Measurements from ENCODE around the gene C17orf67. TPM values are rescaled to one million over a fixed set of nuclear protein-coding genes. Genes with fewer than 3 reads are reported as not detected.

C17orf67 gene
- total and polyA plus RNA-seq, 4 donors: 0.64 to 2.8 (median 1.7) TPM

DNA sequence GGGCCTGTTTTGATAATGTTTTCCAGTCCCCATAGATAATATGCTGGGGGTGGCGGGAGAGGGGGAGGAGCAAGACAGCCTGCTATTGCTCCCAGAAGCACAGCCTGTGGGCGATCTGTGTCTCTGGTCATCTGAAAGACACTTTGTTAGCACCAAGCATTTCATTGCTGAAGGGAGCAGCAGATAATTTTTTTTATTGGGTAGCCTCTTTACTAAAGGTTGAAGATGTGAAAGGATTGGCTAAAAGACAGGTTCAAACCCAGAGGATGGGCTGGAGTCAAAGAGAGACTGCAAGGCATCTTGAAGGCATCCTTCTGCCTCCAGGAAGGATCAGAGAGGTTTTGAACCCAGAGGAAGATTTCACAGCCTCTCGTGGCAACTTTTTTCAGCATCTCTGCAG, 60.6 kb downstream of the C17orf67 start:
- H3K9me3 ChIP-seq (ENCODE audit: control insufficient read depth in 4 of 4, insufficient read depth in 3 of 4, low read length in 3 of 4): peaks cover 0 to 3% (median 0%) of the 10 kb centered on the region in 4 donors
- no peaks in the 10 kb centered on the region for H3K36me3 ChIP-seq (ENCODE audit: control insufficient read depth in 4 of 4, insufficient read depth in 4 of 4, low read length in 4 of 4)
- no peak for ATAC-seq (ENCODE audit: insufficient read depth, low FRiP score)
- H3K4me3 ChIP-seq: no peak overlapping the region
- no peak overlapping the region for H3K27ac ChIP-seq (ENCODE audit: low read depth in 1 of 2, low read length in 1 of 2)
- H3K9ac ChIP-seq (ENCODE audit: insufficient read depth in 1 of 2, low read length in 2 of 2): no peak overlapping the region
- no peak for DNase-seq
- 88 to 91% methylated on average over 3 of the region's 3 CpGs for WGBS, 2 donors
- H3K27me3 ChIP-seq (ENCODE audit: control insufficient read depth in 3 of 3, insufficient read depth in 3 of 3, low read length in 2 of 3): no peaks in the 10 kb centered on the region
- TF ChIP-seq, protein P1, sequence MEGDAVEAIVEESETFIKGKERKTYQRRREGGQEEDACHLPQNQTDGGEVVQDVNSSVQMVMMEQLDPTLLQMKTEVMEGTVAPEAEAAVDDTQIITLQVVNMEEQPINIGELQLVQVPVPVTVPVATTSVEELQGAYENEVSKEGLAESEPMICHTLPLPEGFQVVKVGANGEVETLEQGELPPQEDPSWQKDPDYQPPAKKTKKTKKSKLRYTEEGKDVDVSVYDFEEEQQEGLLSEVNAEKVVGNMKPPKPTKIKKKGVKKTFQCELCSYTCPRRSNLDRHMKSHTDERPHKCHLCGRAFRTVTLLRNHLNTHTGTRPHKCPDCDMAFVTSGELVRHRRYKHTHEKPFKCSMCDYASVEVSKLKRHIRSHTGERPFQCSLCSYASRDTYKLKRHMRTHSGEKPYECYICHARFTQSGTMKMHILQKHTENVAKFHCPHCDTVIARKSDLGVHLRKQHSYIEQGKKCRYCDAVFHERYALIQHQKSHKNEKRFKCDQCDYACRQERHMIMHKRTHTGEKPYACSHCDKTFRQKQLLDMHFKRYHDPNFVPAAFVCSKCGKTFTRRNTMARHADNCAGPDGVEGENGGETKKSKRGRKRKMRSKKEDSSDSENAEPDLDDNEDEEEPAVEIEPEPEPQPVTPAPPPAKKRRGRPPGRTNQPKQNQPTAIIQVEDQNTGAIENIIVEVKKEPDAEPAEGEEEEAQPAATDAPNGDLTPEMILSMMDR (IDR thresholded peaks at IDR 0.05; ENCODE audit: control extremely low read depth, extremely low read depth): no peak
- peaks cover 0 to 7% (median 0%) of the 10 kb centered on the region in 5 donors for H3K4me1 ChIP-seq (ENCODE audit: control insufficient read depth in 5 of 5, insufficient read depth in 5 of 5, low read length in 5 of 5)

DNA sequence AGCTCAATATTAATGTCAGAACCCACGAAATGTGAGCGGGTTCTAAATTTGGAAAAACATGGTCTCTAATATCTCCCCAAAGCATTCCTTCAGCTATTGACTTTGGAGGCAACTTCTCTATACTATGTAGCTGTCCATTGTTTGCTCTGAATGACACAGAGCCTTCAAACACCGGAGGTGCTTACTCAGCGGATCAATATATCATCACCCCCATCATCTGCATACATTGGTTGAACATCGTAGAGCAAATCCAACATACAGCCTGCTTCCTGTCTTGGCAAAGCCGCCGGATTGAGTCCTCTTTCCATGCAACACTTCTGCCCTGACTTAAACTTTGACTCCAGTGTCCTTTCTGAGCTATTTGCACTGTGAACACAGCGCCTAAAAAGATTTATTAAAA, 61.3 kb downstream of the C17orf67 start:
- DNase-seq: no peak
- Histone ChIP-seq H3K4me1 (ENCODE audit: control insufficient read depth in 5 of 5, insufficient read depth in 5 of 5, low read length in 5 of 5) (peaks cover 0 to 7% (median 0%) of the 10 kb centered on the region in 5 donors), H3K4me3 (no peak overlapping the region), H3K9me3 (ENCODE audit: control insufficient read depth in 4 of 4, insufficient read depth in 3 of 4, low read length in 3 of 4) (peaks cover 0 to 3% (median 0%) of the 10 kb centered on the region in 4 donors), H3K27me3 (ENCODE audit: control insufficient read depth in 3 of 3, insufficient read depth in 3 of 3, low read length in 2 of 3) (no peaks in the 10 kb centered on the region), H3K36me3 (ENCODE audit: control insufficient read depth in 4 of 4, insufficient read depth in 4 of 4, low read length in 4 of 4) (no peaks in the 10 kb centered on the region), H3K27ac (ENCODE audit: low read depth in 1 of 2, low read length in 1 of 2) (no peak overlapping the region), H3K9ac (ENCODE audit: insufficient read depth in 1 of 2, low read length in 2 of 2) (no peak overlapping the region)
- WGBS, 2 donors: 67 to 79% methylated on average over 8 of the region's 8 CpGs
- TF ChIP-seq, protein P1 (IDR thresholded peaks at IDR 0.05; ENCODE audit: control extremely low read depth, extremely low read depth): no peak
- no peak for ATAC-seq (ENCODE audit: insufficient read depth, low FRiP score)

DNA sequence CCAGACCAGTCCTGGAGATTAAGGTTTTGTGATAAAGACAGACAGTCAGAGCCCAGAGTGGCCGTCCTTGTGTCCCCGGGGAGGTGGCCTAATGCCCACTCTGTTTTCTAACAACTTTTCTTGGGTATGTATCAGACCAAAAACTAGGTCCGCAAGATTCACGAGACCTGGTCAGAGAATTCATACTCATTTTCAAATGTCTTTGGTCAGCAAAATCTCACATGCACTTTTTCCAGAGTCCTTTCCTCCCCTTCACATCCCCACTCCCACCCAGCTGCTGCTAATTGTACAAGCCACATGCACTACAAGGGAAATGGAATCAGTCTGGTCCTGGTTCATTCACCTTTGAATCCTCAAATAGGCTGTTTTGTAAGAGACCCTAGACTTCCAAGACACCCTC, 61.7 kb downstream of the C17orf67 start:
- DNase-seq (no peak), ATAC-seq (ENCODE audit: insufficient read depth, low FRiP score) (no peak)
- Histone ChIP-seq H3K9ac (ENCODE audit: insufficient read depth in 1 of 2, low read length in 2 of 2) (no peak overlapping the region), H3K9me3 (ENCODE audit: control insufficient read depth in 4 of 4, insufficient read depth in 3 of 4, low read length in 3 of 4) (peaks cover 0 to 3% (median 0%) of the 10 kb centered on the region in 4 donors), H3K27me3 (ENCODE audit: control insufficient read depth in 3 of 3, insufficient read depth in 3 of 3, low read length in 2 of 3) (no peaks in the 10 kb centered on the region), H3K27ac (ENCODE audit: low read depth in 1 of 2, low read length in 1 of 2) (no peak overlapping the region), H3K4me3 (no peak overlapping the region), H3K4me1 (ENCODE audit: control insufficient read depth in 5 of 5, insufficient read depth in 5 of 5, low read length in 5 of 5) (peaks cover 0 to 7% (median 0%) of the 10 kb centered on the region in 5 donors), H3K36me3 (ENCODE audit: control insufficient read depth in 4 of 4, insufficient read depth in 4 of 4, low read length in 4 of 4) (no peaks in the 10 kb centered on the region)
- WGBS, 2 donors: 91 to 97% methylated on average over 4 of the region's 4 CpGs
- TF ChIP-seq, protein P1 (IDR thresholded peaks at IDR 0.05; ENCODE audit: control extremely low read depth, extremely low read depth): no peak

DNA sequence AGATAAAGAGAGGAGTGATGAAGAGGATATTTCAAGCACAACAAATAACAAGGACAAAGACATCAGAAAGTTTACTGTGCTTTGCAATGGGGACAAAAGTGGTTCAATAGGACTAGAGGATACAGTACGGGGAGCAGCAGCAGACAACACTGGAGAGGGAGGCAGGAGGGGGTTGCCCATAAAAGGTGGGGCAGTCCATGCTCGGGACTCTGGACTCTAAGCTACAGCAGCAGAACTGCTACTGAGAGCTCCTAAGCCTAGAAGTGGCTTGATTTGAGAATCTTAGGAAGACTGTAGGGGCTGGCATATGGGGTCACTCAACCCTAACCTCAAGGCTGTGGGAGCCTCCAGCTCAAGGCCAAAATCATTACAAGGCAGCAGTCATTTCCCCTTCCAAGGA, 62.2 kb downstream of the C17orf67 start:
- ATAC-seq (ENCODE audit: insufficient read depth, low FRiP score): no peak
- Histone ChIP-seq H3K9me3 (ENCODE audit: control insufficient read depth in 4 of 4, insufficient read depth in 3 of 4, low read length in 3 of 4) (peaks cover 0 to 3% (median 0%) of the 10 kb centered on the region in 4 donors), H3K4me1 (ENCODE audit: control insufficient read depth in 5 of 5, insufficient read depth in 5 of 5, low read length in 5 of 5) (peaks cover 0 to 7% (median 0%) of the 10 kb centered on the region in 5 donors), H3K9ac (ENCODE audit: insufficient read depth in 1 of 2, low read length in 2 of 2) (no peak overlapping the region), H3K27ac (ENCODE audit: low read depth in 1 of 2, low read length in 1 of 2) (no peak overlapping the region), H3K27me3 (ENCODE audit: control insufficient read depth in 3 of 3, insufficient read depth in 3 of 3, low read length in 2 of 3) (no peaks in the 10 kb centered on the region), H3K4me3 (no peak overlapping the region), H3K36me3 (ENCODE audit: control insufficient read depth in 4 of 4, insufficient read depth in 4 of 4, low read length in 4 of 4) (no peaks in the 10 kb centered on the region)
- 88 to 89% methylated on average over 2 of the region's 2 CpGs for WGBS, 2 donors
- DNase-seq: no peak
- TF ChIP-seq, protein P1 (IDR thresholded peaks at IDR 0.05; ENCODE audit: control extremely low read depth, extremely low read depth): no peak

Data from lung (tissue), 12 donors.